PC-9 (cell line): ENCODE results near the gene LAMP1.

Experiments used
- EZH2 ChIP-seq: fragments of 200-600 bp; sonication (generic); IDR thresholded peaks from 2 replicates; pipeline ENCODE4 v1.8.0; 2017; ENCODE audit warnings: antibody characterized with exemption, low read depth
- TF ChIP-seq, protein P1 (sequence below): fragments of 200-600 bp; sonication (generic); conservative IDR thresholded peaks from 2 replicates; pipeline ENCODE4 v1.6.1; 2017; ENCODE audit warnings: mixed run types, antibody characterized with exemption, mild to moderate bottlenecking, moderate library complexity

DNA sequence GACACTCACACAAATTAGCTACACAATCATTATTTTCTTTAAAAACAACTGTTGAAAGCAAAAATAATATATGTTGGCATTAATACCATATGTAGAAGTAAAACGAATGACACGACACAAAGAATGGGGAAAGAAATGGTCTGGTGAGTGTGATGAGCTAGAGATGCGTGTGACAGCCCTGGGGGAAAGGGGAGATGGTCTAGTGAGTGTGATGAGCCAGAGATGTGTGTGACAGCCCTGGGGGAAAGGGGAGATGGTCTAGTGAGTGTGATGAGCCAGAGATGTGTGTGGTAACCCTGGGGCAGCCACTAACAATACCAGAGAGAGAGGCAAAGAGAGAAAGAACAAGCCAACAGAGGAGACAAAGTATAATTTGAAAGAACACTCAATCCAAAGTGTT is 22.3 kb upstream of the LAMP1 start:
- TF ChIP-seq, protein P1, sequence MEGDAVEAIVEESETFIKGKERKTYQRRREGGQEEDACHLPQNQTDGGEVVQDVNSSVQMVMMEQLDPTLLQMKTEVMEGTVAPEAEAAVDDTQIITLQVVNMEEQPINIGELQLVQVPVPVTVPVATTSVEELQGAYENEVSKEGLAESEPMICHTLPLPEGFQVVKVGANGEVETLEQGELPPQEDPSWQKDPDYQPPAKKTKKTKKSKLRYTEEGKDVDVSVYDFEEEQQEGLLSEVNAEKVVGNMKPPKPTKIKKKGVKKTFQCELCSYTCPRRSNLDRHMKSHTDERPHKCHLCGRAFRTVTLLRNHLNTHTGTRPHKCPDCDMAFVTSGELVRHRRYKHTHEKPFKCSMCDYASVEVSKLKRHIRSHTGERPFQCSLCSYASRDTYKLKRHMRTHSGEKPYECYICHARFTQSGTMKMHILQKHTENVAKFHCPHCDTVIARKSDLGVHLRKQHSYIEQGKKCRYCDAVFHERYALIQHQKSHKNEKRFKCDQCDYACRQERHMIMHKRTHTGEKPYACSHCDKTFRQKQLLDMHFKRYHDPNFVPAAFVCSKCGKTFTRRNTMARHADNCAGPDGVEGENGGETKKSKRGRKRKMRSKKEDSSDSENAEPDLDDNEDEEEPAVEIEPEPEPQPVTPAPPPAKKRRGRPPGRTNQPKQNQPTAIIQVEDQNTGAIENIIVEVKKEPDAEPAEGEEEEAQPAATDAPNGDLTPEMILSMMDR: no peak
- TF ChIP-seq EZH2: no peak
